Panc1 (cell line): ENCODE measurements around the gene RPRD2. TPM values are rescaled to one million over a fixed set of nuclear protein-coding genes. Genes with fewer than 3 reads are reported as not detected.

Experiments
- ATAC-seq: fragments of 200-7000 bp; cut with Tn5 transposase; 2 replicates; pipeline ENCODE4 v1.9.1; 2020; ENCODE audit warnings: mild to moderate bottlenecking, moderate library complexity
- BruUV-seq: library from RNA; stranded (reverse); fragments of 400-500 nt; replicated peaks from 2 replicates; lab custom pipeline; 2021; lab: Mats Ljungman, UMichigan
- CTCF ChIA-PET: fragments of 300-600 bp; sonication (Branson Sonifier 250); formaldehyde crosslinking; loops from one replicate; lab custom pipeline; 2022; ENCODE audit warnings: antibody characterized with exemption; lab: Charles Lee
- POLR2A ChIA-PET: fragments of 300-600 bp; sonication (Branson Sonifier 250); formaldehyde crosslinking; loops from one replicate; lab custom pipeline; 2022; ENCODE audit warnings: antibody characterized with exemption; lab: Charles Lee
- DNase-seq: peaks from one replicate; pipeline ENCODE4 v3.0.0-alpha.2; 2010; ENCODE audit warnings: low read depth, low spot score
- H3K27ac ChIP-seq: 2 replicates; pipeline ENCODE4 v1.5.1; 2011; ENCODE audit warnings: mild to moderate bottlenecking, low read length, inconsistent platforms
- H3K27me3 ChIP-seq: fragments of 200-500 bp; sonication (Bioruptor generic); 2 replicates; pipeline ENCODE4 v1.6.0; 2014; ENCODE audit warnings: low read length, inconsistent platforms; ENCODE audit not compliant: control insufficient read depth, insufficient read depth
- H3K36me3 ChIP-seq: fragments of 200-500 bp; sonication (Bioruptor generic); 2 replicates; pipeline ENCODE4 v1.5.1; 2014; ENCODE audit warnings: inconsistent platforms, mild to moderate bottlenecking, low read length, moderate library complexity; ENCODE audit not compliant: control insufficient read depth, insufficient read depth
- H3K4me1 ChIP-seq: 2 replicates; pipeline ENCODE4 v1.5.1; 2011; ENCODE audit warnings: inconsistent platforms, mild to moderate bottlenecking, low read length, moderate library complexity; ENCODE audit not compliant: control insufficient read depth, insufficient read depth
- H3K4me3 ChIP-seq, 2 experiments: 2 replicates each; pipeline ENCODE4 v1.5.1; 2011 to 2012; ENCODE audit warnings: low read depth in 2 of 2, low read length in 2 of 2, mild to moderate bottlenecking in 2 of 2, inconsistent platforms in 1 of 2, moderate library complexity in 1 of 2
- H3K9me3 ChIP-seq: fragments of 200-500 bp; sonication (Bioruptor generic); 2 replicates; pipeline ENCODE4 v1.5.1; 2014; ENCODE audit warnings: low read depth, mild to moderate bottlenecking, inconsistent platforms, low read length, moderate library complexity; ENCODE audit not compliant: control insufficient read depth, insufficient read depth
- CTCF ChIP-seq: fragments of 450-650 bp; IDR thresholded peaks from 2 replicates; pipeline ENCODE4 v1.5.1; 2017; ENCODE audit warnings: mild to moderate bottlenecking
- POLR2AphosphoS5 ChIP-seq: IDR thresholded peaks from 2 replicates; pipeline ENCODE4 v1.6.1; 2012; ENCODE audit warnings: mild to moderate bottlenecking, low read depth, low read length, moderate library complexity
- REST ChIP-seq, 2 experiments: IDR thresholded peaks; 2 replicates each; pipeline ENCODE4 v1.6.1; 2011 to 2012; ENCODE audit warnings: low read depth in 2 of 2, control low read depth in 1 of 2, low read length in 1 of 2, mild to moderate bottlenecking in 1 of 2, moderate library complexity in 1 of 2; ENCODE audit not compliant: insufficient read depth in 1 of 2
- SIN3A ChIP-seq: IDR thresholded peaks from 2 replicates; pipeline ENCODE4 v1.6.1; 2012; ENCODE audit warnings: low read depth, mild to moderate bottlenecking, low read length, moderate library complexity, borderline replicate concordance; ENCODE audit not compliant: insufficient read depth
- TCF7L2 ChIP-seq: IDR thresholded peaks from 2 replicates; pipeline ENCODE4 v1.6.1; 2011; ENCODE audit warnings: mild to moderate bottlenecking, low read depth, low read length, inconsistent platforms
- in situ Hi-C: cut with HindIII; loops from 2 replicates; pipeline ENCODE4 v1.10.0; 2016; ENCODE audit warnings: low sequenced_read_pairs, low pct_unique_long_range_greater_than_20kb
- intact Hi-C: fragments of 100-400 bp; cut with micrococcal nuclease; formaldehyde crosslinking; loops from one replicate; pipeline ENCODE4 v1.10.0; 2022; ENCODE audit not compliant: unreplicated experiment
- total RNA-seq: library from RNA; stranded (reverse); gene quantifications from one replicate; pipeline ENCODE4 v1.2.1, GENCODE V29; 2021; ENCODE audit not compliant: unreplicated experiment

RPRD2 gene
- total RNA-seq, 1 experiment from 2014 or later: 28.3 TPM

GRCh38 chr1:150420560-150421265, 56.8 kb downstream of the RPRD2 start:
- no peak overlapping the region for H3K4me3 ChIP-seq
- BruUV-seq: TSS peak; percentile 42
- in situ Hi-C loops: no loop called here
- no peaks in the 10 kb centered on the region for H3K4me1 ChIP-seq
- TF ChIP-seq REST (IDR thresholded peaks at IDR 0.05; ENCODE audit: insufficient read depth in 1 of 2, low read depth in 2 of 2, low read length in 1 of 2) (no peak), POLR2AphosphoS5 (no peak), SIN3A (no peak), CTCF (no peak), TCF7L2 (no peak)
- no peaks in the 10 kb centered on the region for H3K9me3 ChIP-seq
- H3K27ac ChIP-seq: no peak overlapping the region
- H3K27me3 ChIP-seq: no peaks in the 10 kb centered on the region
- ATAC-seq (no peak), DNase-seq (no peak)
- ChIA-PET POLR2A (no interaction called here), CTCF (no interaction called here)
- intact Hi-C loops: no loop called here
- H3K36me3 ChIP-seq: 0 out of 2 replicates have a peak, but pooled peaks cover 2% of the 10 kb centered on the region

- ChIA-PET CTCF (no interaction called here), POLR2A (no interaction called here)
- intact Hi-C loops (no loop called here), in situ Hi-C loops (no loop called here)
- H3K4me1 ChIP-seq: no peaks in the 10 kb centered on the region
- H3K27me3 ChIP-seq: no peaks in the 10 kb centered on the region
- no peaks in the 10 kb centered on the region for H3K9me3 ChIP-seq
- ATAC-seq: no peak
- no peak overlapping the region for H3K27ac ChIP-seq
- H3K4me3 ChIP-seq: no peak overlapping the region
- H3K36me3 ChIP-seq: 0 out of 2 replicates have a peak, but pooled peaks cover 2% of the 10 kb centered on the region
- DNase-seq: no peak
- no TSS peak for BruUV-seq
- TF ChIP-seq TCF7L2 (no peak), REST (IDR thresholded peaks at IDR 0.05; ENCODE audit: insufficient read depth in 1 of 2, low read depth in 2 of 2, low read length in 1 of 2) (no peak), CTCF (no peak), POLR2AphosphoS5 (no peak), SIN3A (no peak)
Measured at GRCh38 chr1:150422541-150422940, 58.6 kb downstream of the RPRD2 start.
